SK-N-SH treated with all-trans-retinoic acid at 6 μM for 48 hours (cell line): ENCODE measurements around the gene CORO2A.

Experiments
- CREB5 ChIP-seq: fragments of 250-450 bp; sonication (Bioruptor Pico); IDR thresholded peaks from 2 replicates; pipeline ENCODE4 v1.5.1; 2020; ENCODE audit warnings: low read depth, mild to moderate bottlenecking, moderate library complexity
- ESRRG ChIP-seq: fragments of 250-450 bp; sonication (Bioruptor Pico); IDR thresholded peaks from 2 replicates; pipeline ENCODE4 v1.6.1; 2021; ENCODE audit warnings: mild to moderate bottlenecking
- GLIS3 ChIP-seq: fragments of 250-450 bp; sonication (Bioruptor Pico); IDR thresholded peaks from 2 replicates; pipeline ENCODE4 v1.5.0; 2020; ENCODE audit warnings: mild to moderate bottlenecking, moderate library complexity
- POU6F1 ChIP-seq: fragments of 250-450 bp; sonication (Bioruptor Pico); IDR thresholded peaks from 2 replicates; pipeline ENCODE4 v1.8.0; 2021; ENCODE audit warnings: low read depth, mild to moderate bottlenecking, moderate library complexity, borderline replicate concordance
- PPARA ChIP-seq: fragments of 250-450 bp; sonication (Bioruptor Pico); IDR thresholded peaks from 2 replicates; pipeline ENCODE4 v1.5.0; 2020; ENCODE audit warnings: mild to moderate bottlenecking, borderline replicate concordance
- TCF4 ChIP-seq: fragments of 250-450 bp; sonication (Bioruptor Pico); IDR thresholded peaks from 2 replicates; pipeline ENCODE4 v1.8.0; 2021; ENCODE audit warnings: mild to moderate bottlenecking, moderate library complexity, borderline replicate concordance
- TSHZ2 ChIP-seq: fragments of 250-450 bp; sonication (Bioruptor Pico); IDR thresholded peaks from 2 replicates; pipeline ENCODE4 v1.5.0; 2020; ENCODE audit warnings: mild to moderate bottlenecking, moderate library complexity
- ZFP3 ChIP-seq: fragments of 250-450 bp; sonication (Bioruptor Pico); IDR thresholded peaks from 2 replicates; pipeline ENCODE4 v1.5.0; 2020; ENCODE audit warnings: mild to moderate bottlenecking, moderate library complexity
- ZFP30 ChIP-seq: fragments of 450-650 bp; formaldehyde crosslinking; IDR thresholded peaks from 2 replicates; pipeline ENCODE4 v1.5.0; 2022; ENCODE audit warnings: mild to moderate bottlenecking, moderate library complexity
- ZNF8 ChIP-seq: fragments of 450-650 bp; formaldehyde crosslinking; IDR thresholded peaks from 2 replicates; pipeline ENCODE4 v1.5.0; 2020; ENCODE audit warnings: mild to moderate bottlenecking, moderate library complexity

GRCh38 chr9:98080780-98081179 is 111.7 kb downstream of the CORO2A start:
- TF ChIP-seq GLIS3 (CRISPR knock-in tag): no peak
- no peak for TF ChIP-seq ZNF8 (CRISPR knock-in tag)
- no peak for TF ChIP-seq ZFP30 (CRISPR knock-in tag)
- TF ChIP-seq CREB5: no peak
- TF ChIP-seq ZFP3 (CRISPR knock-in tag): no peak
- no peak for TF ChIP-seq ESRRG (CRISPR knock-in tag)
- no peak for TF ChIP-seq TSHZ2
- TF ChIP-seq POU6F1 (CRISPR knock-in tag): no peak
- TF ChIP-seq PPARA (CRISPR knock-in tag): no peak
- no peak for TF ChIP-seq TCF4 (CRISPR knock-in tag)
